ENCODE results near the gene CYP24A1.

DNA sequence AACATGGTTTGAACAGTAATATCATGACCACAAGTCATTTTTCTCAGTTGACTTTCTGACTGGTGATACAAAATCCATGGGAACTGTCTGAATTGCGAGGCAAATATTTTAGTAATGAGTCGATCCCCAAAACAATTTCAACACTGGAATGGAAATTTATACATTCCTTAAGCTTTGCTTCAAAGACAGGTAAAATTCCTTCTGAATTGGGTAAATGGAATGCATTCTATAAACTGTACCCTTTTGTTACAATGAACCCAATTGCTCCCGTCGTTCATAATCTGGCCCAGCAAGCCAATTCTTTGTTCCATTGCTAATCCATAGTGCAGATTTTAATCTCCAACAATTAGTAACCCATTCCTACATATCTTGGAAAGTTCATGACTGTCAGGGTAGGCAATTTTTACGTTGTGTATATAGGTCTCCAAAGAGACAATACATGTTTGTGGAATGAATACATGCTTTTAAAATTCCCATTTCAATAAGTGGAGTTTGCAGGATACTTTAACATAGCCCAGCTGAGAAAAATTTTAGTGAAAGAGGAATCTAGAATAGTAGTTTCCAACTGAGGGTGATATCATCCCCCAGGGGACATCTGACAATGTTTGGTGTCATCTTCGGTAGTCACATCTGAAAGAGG, 32.7 kb downstream of the CYP24A1 start:
- no peak for TF ChIP-seq CTCF (IDR thresholded peaks at IDR 0.05; ENCODE audit: low read depth, low read length, poor library complexity, severe bottlenecking)
- TF ChIP-seq EZH2phosphoT487 (IDR thresholded peaks at IDR 0.05; ENCODE audit: borderline replicate concordance, low read length), result no peak
